AML-193 (cell line): ENCODE measurements around the gene PGC.

Experiments used
- DNase-seq, 2 experiments: peaks; one replicate each; lab custom pipeline; 2025; lab: John Stamatoyannopoulos, UW

PGC gene

DNA sequence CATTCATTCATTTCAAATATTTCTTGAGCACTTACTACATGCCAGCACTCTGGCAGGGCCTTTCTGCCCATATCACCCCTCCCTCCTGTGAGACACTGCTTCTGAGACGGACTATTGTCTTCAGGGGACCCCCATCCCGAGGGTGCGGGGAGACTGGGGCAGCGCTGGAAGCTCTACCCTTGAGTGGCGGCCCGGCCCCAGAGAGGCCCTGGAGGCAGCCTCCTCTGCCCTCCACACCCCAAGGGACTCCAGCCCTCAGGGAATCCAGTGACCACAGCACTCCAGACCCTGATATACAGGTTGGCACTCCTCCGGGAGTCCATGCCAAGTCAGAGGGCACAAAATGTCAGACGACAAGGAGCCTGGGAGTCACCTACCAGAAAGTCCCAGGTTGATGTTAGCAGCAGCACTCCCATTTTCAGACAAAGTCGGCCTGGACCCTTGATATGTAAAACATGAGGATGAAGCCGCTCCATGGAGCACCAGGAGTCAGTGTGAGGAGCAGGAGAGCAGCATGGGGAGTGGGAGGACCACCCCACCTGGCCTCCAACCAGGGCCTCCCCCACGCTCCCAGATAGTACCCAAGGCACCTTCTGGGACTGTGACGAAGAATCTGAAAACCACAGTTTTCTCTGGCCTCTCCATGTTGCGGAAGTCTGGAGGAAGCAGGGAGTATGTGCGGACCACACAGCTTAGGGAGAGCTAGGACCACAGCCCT, 32.5 kb downstream of the PGC start:
- DNase-seq, result no peak

DNA sequence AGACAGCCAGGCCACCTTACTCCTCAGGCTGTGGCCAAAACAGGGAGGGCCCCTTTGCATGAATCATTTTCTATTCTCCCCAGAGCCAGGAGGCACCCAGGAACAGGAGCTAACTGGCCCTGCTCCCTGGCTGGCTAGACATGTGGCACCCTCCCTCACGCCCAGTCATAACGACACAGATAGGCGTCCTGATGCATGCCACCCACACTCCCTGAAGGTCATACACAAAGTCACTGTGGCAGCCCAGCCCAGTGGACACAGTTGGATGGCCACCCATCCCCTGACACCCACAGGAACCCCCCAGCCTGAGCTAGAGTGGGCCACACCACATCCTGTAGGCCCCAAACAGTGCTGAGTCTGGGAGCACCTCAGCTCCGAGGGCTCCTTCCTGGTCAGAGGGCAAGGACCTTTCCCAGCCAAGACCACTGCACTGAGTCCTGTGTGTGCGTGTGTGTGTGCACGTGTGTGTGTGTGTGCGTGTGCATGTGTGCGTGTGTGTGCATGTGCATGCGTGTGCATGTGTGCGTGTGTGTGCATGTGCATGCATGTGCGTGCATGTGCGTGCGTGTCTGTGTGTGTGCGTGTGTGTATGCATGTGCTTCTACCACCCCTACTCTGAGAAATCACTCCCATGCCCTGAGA, 33.4 kb downstream of the PGC start:
- no peak for DNase-seq

GRCh38 chr6:41713159-41713649, 34.0 kb downstream of the PGC start:
- DNase-seq, result no peak

DNA sequence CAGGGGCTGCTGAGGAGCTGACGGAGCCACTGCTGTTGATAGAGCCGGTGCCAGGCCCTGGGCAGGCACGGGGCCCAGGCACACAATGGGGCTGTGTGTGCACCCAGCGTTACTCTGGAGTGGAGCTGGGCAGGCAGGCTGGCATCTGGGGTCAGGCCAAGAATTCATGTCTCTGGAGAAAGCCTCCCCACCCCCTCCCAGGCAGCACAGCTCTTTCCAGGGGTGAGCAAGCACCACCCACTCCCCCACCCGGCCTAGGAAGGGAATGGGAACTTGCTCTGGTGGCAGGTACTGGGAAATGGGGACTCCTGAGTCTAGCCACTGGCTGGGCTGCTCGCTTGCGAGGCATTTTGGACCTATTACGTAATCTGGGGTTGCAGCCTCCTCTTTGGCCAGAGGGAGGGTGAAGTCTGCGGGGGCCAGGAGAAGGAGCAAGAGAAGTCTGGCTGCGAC, 34.5 kb downstream of the PGC start:
- peak; percentile 62 to 72 for DNase-seq

- no peak for DNase-seq
Measured at GRCh38 chr6:41711323-41712038, 35.7 kb downstream of the PGC start.

GRCh38 chr6:41709375-41709774, 37.8 kb downstream of the PGC start:
- no peak for DNase-seq

GRCh38 chr6:41708856-41709255, 38.3 kb downstream of the PGC start:
- no peak for DNase-seq

DNA sequence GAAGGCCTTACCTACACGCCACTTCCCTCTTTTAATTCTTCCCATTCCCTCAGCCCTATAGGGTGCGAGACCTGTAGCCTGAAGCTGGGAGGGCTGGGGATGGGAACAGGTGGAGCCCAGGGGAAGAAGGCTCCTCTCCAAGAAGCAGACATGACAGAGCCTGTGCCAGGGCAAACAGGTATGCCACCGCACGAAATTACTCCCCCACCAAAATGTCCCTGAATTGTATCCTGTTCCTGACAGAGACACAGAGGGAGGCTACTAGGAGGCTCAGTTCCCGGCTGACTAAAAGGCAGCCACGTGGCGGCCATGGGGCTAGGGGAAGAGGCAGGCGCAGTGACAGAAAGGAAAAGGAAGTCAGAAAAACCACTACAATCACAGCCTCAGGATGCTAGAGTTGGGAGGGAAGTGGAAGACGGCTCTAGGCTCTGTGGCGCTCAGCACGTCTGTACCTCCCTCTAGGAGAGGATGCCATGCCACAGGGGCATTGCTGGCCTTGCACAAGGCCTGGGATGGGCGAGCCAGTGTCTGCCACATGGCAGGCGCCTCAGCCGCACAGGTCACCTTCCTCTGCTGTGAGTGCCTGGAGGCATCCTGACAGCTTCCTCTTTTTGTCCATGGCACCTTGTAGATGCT, 39.5 kb downstream of the PGC start:
- peak; percentile 94 to 96 for DNase-seq

DNA sequence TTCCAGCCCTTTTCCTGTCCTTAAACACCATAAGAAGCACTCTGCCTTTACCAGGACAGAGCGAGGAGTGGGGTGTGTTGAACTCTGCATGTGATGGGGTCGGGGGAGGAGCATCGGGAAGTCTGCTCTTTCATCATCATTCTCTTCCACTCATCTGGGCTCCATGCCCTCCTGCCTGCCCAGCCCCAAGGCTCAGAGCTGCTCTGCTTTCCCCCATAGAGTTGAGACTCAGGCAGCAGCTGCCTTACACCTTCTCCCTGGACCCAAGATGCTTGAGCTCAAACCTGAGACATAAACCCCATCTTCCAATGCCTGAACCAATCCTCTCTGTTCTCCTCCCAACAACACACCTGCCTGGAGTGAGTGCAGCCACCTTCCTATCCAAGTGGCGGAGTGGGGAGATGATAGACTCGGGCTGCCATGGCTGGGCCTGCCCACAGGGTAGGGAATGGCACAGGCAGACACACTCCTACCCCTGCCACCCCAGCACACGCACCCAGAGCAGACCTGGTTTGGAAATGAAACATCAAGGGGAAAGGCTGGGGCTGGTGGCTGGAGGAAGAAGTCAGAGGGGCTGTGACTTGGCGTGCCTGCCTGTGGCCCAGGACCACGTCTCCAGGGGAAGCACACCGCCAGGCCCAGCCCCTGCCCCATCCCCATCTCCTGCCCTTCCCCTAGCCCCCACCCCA, 40.2 kb downstream of the PGC start:
- no peak for DNase-seq

DNA sequence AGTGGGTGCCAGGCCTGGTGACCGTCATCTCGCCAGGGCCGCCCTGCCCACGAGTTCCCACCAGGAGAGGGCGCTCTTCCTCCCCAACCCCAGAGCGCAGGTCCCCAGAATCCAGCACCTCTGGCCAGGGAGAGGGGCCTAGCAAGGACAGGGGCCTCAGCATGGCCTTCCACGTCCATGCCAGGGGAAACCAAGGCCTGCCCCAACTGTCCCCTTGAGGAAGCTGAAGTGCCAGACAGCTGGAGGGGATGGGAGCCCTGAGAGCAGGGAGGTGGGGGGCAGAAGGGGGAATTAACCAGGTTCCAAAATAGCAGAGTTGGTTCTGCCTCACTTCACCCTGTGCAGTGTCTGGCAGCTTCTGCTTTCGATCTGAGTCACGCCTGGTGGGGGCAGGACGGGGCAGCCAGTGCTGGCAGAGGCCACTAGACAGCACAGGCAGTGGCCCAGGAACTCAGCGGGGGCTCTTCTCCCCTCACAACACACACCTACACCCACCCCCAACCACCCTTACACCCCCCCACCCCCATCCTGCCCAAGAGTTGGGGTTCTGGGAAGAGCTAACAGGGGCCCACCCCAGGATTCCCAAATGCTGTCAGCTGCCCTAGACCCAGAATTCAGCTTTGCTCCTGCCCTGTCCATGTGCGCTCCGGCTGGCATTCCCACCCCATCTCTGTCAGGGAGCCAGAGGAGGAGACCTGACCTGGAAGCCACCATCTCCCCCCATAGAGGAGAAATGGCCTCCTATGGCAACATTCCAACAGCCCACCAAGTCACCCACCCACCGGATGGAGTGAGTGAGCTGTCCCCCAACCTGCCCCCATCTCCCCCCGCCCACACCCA, 41.0 kb downstream of the PGC start:
- peak; percentile 70 for DNase-seq

- no peak for DNase-seq
Measured at GRCh38 chr6:41705311-41705995, 41.7 kb downstream of the PGC start.

- DNase-seq, result no peak
Measured at GRCh38 chr6:41704656-41705310, 42.4 kb downstream of the PGC start.

DNA sequence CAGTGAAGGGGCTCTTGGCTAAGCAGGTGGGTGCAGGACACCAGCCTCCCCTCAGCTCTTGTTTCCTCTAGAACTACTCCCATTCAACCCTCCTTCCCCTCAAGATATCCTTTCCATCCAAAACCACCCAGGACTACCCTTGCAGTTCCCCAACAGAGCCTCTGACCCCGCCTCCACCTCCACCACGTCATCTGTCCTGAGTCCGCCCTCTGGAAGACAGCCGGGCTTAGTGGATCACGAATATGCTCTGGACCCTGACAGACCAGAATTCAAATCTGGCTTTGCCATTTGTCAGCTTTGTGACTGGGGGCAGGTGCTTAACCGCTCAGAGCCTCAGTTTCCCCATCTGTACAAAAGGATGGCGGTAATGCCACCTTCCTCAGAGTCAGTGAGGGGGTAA, 43.2 kb downstream of the PGC start:
- DNase-seq, result no peak

GRCh38 chr6:41702771-41703494, 44.3 kb downstream of the PGC start:
- DNase-seq, result no peak

DNA sequence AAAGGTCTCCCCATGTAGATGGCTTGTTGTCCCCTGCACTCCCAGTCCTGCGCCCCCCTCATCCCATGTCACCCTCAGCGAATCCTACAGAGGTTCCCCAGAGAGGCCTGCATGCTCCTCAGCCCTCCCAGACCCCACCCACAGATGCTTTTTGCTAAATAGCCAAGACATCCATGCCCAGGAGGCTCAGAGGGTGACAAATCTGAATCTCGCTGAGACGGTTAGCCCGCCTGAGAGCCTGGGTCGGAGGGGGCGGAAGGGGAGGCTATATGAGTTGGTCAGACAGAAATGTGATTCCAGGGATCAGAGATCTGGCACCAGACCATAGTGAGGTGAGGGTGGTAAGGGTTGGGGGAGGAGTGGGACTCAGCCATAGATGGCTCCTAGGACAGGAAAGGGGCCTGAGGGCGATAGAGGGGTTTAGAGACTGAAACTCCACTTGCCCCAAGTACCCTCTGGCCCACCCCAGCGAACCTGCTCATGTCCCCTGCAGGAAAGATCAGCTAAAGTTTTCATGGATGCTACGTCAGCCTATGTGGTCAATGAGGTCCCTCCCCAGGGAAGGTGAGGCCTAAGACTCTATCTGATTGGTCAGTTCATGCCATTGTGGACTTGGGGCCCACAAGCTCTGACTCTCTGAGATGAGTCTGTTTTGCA, 45.0 kb downstream of the PGC start:
- DNase-seq, result no peak

DNA sequence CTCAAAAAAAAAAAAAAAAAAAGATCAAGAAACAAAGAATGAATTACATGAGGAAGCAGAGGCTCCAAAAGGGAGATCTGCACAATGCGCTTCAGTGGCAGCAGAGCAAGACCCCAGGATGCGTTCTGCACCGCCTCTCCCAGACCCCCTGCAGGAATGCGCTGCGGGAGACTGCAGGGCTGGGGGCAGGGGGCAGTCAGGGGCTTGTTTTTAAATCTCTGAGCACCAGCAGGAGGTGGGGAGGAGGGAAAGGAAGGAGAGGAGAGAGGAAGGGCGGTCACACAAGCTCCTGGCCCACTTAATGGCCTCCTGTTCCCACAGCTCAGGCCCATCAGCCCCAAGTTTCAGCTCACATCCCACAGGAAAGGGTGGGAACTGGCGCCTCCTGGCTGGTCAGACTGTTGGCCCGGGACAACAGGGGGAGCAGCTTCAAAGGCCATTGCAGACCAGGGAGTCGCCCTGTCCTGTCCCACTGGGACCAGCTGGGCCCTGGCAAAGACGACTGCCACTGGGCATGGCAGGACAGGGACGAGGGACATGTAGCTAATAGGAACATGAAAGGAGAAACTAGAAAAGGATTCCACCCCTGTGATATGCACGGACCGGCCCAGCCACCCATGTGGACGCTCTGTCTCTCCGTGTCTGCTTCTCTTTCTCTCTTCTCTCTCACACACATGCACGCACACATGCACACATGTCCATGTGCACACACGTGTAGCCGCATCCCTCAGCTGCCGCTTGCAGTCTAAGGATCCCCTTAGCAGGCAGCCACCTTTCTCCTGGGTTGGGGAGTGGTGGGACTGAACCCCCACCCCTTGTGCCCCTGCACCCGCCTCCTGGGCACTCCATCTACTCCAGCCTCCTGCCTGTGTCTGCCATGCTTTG, 46.5 kb downstream of the PGC start:
- DNase-seq, result no peak

- no peak for DNase-seq
Measured at GRCh38 chr6:41699063-41699462, 48.1 kb downstream of the PGC start.
